Breast epithelium (tissue), 3 donors: Measurements from ENCODE around the gene ARHGAP36.

Source experiments
- POLR2A ChIP-seq: fragments of 450-650 bp; IDR thresholded peaks from one replicate; pipeline ENCODE4 v1.6.1; 2016; ENCODE audit warnings: antibody characterized with exemption, mild to moderate bottlenecking, moderate library complexity
- POLR2AphosphoS5 ChIP-seq, 3 donors: sonication (generic); formaldehyde crosslinking; IDR thresholded peaks; one replicate each; pipeline ENCODE4 v1.6.1; 2017; ENCODE audit warnings: antibody characterized with exemption in 3 of 3
- TF ChIP-seq, protein P1 (sequence below), 3 donors: fragments of 450-650 bp; IDR thresholded peaks; one replicate each; pipeline ENCODE4 v1.5.1; 2016 to 2017; ENCODE audit warnings: antibody characterized with exemption in 3 of 3, mild to moderate bottlenecking in 3 of 3, moderate library complexity in 3 of 3

GRCh38 chrX:131034063-131034462 is 24.1 kb upstream of the ARHGAP36 start:
- no peak for TF ChIP-seq POLR2AphosphoS5 (IDR thresholded peaks at IDR 0.05)
- TF ChIP-seq, protein P1, sequence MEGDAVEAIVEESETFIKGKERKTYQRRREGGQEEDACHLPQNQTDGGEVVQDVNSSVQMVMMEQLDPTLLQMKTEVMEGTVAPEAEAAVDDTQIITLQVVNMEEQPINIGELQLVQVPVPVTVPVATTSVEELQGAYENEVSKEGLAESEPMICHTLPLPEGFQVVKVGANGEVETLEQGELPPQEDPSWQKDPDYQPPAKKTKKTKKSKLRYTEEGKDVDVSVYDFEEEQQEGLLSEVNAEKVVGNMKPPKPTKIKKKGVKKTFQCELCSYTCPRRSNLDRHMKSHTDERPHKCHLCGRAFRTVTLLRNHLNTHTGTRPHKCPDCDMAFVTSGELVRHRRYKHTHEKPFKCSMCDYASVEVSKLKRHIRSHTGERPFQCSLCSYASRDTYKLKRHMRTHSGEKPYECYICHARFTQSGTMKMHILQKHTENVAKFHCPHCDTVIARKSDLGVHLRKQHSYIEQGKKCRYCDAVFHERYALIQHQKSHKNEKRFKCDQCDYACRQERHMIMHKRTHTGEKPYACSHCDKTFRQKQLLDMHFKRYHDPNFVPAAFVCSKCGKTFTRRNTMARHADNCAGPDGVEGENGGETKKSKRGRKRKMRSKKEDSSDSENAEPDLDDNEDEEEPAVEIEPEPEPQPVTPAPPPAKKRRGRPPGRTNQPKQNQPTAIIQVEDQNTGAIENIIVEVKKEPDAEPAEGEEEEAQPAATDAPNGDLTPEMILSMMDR (IDR thresholded peaks at IDR 0.05), result no peak
- no peak for TF ChIP-seq POLR2A
